ENCODE data around the gene CSNK1E.

CSNK1E gene

GRCh38 chr22:38249301-38249700 lies 67.9 kb downstream of the CSNK1E start:
- DNase-seq (ENCODE audit: low spot score): no peak

DNA sequence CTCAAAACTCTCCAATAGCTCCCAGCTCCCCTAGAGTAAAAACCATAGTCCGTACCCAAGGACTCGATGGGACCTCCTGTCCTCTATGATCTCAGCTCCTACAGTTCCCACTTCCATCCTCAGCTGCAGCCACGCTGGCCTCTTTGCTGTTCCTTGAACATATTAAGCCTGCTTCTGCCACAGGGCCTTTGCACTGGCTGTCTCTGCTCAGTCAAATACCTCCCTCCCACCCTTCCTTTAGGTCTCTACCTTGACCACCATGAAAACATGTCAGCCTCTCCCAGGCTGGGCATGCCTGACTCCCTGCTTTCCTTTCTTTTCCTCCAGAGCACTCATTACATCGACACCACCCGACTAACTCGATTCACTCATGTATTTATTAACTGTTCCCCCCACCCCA lies 69.0 kb downstream of the CSNK1E start:
- no peak for DNase-seq (ENCODE audit: low spot score)

DNA sequence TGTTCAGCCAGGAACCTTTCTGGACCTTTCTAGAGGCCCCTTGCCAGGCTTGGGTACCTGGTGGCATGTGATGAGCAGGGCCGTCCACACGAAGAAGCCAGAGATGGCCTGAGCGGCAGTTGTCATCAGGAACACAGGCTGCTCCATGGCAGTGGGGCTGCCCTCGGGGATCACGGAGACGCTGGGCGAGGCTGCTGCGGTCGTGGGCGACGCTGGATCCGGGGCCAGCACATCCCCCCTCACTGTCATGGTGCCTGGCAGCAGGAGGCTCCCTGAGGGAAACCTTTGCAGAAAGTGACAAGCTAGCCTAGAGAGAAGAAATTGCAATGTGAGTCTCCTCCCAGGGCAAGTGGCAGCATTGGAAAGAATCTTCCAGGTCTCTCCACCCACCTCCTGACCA lies 69.5 kb downstream of the CSNK1E start:
- no peak for DNase-seq (ENCODE audit: low spot score)

DNA sequence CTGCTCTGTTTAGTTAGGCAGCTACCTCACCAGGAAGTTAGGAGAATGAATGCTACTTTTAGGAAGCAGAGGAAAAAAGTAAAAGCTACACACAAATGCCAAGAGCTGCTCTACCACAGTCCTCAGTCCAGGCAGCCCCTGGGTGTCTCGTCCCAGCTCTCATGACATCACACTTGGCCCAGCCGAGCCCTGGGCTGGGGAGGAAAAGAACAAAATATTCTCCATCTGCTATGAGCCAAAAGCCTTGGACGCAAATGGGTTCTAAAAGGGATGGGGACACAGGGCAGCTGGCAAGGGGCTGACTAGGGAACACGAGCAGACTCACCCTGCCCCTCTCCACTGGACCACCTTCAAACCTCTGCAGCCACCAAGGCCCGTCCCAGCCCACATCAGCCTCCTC lies 70.5 kb downstream of the CSNK1E start:
- DNase-seq (ENCODE audit: low spot score): no peak

- DNase-seq (ENCODE audit: low spot score): no peak
These were observed 71.1 kb downstream of the CSNK1E start for GRCh38 chr22:38246046-38246658.

DNA sequence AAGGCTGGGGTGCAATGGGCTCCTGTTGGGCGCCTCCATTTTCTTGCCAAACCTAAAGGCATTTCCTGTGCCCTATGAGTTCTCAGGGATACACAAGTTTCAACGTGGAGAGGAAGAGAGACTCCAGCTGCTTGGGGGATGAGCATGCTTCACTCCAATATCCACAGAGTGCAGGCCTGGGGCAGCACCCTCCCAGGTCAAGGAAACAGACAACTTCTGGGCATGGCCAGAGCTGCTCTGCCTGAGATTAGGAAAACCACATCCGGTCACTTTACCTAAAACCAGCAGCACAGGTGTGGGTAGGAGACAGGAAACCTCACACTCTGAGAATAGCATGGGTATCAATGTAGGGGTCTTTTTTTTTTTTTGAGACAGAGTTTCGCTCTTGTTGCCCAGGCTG lies 73.1 kb downstream of the CSNK1E start:
- DNase-seq (ENCODE audit: low spot score): no peak

GRCh38 chr22:38243007-38243765 lies 74.0 kb downstream of the CSNK1E start:
- no peak for DNase-seq (ENCODE audit: low spot score)

DNA sequence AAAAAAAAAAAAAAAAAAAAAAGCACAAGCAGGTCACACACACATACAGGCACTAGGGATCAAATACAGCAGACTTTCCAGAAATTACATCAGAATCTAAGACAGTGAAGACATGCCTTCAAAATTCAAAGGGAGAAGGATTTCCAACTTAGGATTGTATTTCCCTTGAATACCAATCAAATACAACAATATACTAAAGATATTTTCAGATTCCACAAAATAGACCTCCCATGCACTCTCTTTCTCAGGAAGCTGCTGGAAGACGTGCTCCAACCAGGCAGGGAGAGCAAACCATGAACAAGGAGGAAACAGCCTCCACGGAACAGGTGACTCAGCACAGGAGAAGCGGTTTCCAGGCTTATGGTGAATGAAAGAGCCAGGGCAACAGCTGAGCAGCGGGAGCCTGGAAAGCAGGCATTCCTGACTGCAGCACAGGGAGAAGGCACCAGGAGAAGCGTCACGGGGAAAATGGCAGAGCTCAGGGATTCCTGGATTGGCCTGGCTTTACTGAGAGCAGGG lies 76.4 kb downstream of the CSNK1E start:
- DNase-seq (ENCODE audit: low spot score): peak; percentile 33
